Spinal cord (tissue), 10 donors: ENCODE data around the gene BMP7. TPM values are rescaled to one million over a fixed set of nuclear protein-coding genes. Genes with fewer than 3 reads are reported as not detected.

Source experiments
- DNase-seq, 6 donors: peaks; one replicate each; pipeline versions ENCODE4 v3.0.0 to v3.0.0-alpha.2; 2013 to 2015; ENCODE audit warnings: low spot score in 6 of 6, low read depth in 4 of 6
- H3K27ac ChIP-seq: one replicate; pipeline ENCODE4 v1.5.1; 2013; ENCODE audit warnings: low read depth, low read length, control low read depth
- H3K27me3 ChIP-seq: one replicate; pipeline ENCODE4 v1.6.1; 2013; ENCODE audit warnings: low read length; ENCODE audit not compliant: control insufficient read depth, insufficient read depth
- H3K36me3 ChIP-seq: one replicate; pipeline ENCODE4 v1.6.1; 2013; ENCODE audit warnings: low read length; ENCODE audit not compliant: control insufficient read depth, insufficient read depth
- H3K4me1 ChIP-seq: one replicate; pipeline ENCODE4 v1.6.1; 2013; ENCODE audit warnings: low read length; ENCODE audit not compliant: control insufficient read depth, insufficient read depth
- H3K4me3 ChIP-seq: one replicate; pipeline ENCODE4 v1.5.1; 2013; ENCODE audit warnings: low read depth, low read length, control low read depth
- H3K9me3 ChIP-seq: one replicate; pipeline ENCODE4 v1.6.1; 2013; ENCODE audit warnings: low read length; ENCODE audit not compliant: control insufficient read depth, insufficient read depth
- WGBS: methylation state at CpG from one replicate; pipeline ENCODE4 v1.1.5; 2013; ENCODE audit warnings: missing lambda C conversion rate; ENCODE audit not compliant: insufficient coverage; 5-methylcytosine and 5-hydroxymethylcytosine counted together
- polyA plus RNA-seq, 2 donors: library from polyadenylated mRNA; unstranded; fragments of 120-200 nt; gene quantifications; one replicate each; pipeline ENCODE4 v1.2.1, GENCODE V29; 2013; ENCODE audit not compliant: insufficient read length in 2 of 2
- total RNA-seq, 2 donors: library from RNA; depleted of rRNA in 1 of 2; stranded (reverse); fragments of 120-200 nt in 1 of 2; fragments of >200 nt in 1 of 2; gene quantifications; one replicate each; pipeline versions ENCODE4 v1.2.3 to v1.2.4, GENCODE V29; 2013 to 2014
- donor health status: healthy.

Gene BMP7
- total and polyA plus RNA-seq, 4 donors = 25.4 to 67.9 (median 54.7) TPM

- H3K9me3 ChIP-seq = no peaks in the 10 kb centered on the region
- DNase-seq = no peak
- no peak overlapping the region for H3K4me3 ChIP-seq
- WGBS = 64% methylated on average over 8 of the region's 13 CpGs
- peaks cover 13% of the 10 kb centered on the region for H3K4me1 ChIP-seq
- H3K27me3 ChIP-seq = peaks cover 2% of the 10 kb centered on the region
- no peak overlapping the region for H3K27ac ChIP-seq
- no peaks in the 10 kb centered on the region for H3K36me3 ChIP-seq
Measured at GRCh38 chr20:57308451-57309271, 42.2 kb upstream of the BMP7 start.

- 87% methylated on average over 5 of the region's 5 CpGs for WGBS
- no peak for DNase-seq
- no peaks in the 10 kb centered on the region for H3K36me3 ChIP-seq
- no peak overlapping the region for H3K4me3 ChIP-seq
- no peaks in the 10 kb centered on the region for H3K9me3 ChIP-seq
- no peak overlapping the region for H3K27ac ChIP-seq
- peaks cover 2% of the 10 kb centered on the region for H3K27me3 ChIP-seq
- peaks cover 13% of the 10 kb centered on the region for H3K4me1 ChIP-seq
Measured at GRCh38 chr20:57306747-57307146, 40.3 kb upstream of the BMP7 start.

- no peak for DNase-seq
- Histone ChIP-seq H3K27ac (no peak overlapping the region), H3K36me3 (no peaks in the 10 kb centered on the region), H3K4me1 (no peaks in the 10 kb centered on the region), H3K4me3 (no peak overlapping the region), H3K9me3 (no peaks in the 10 kb centered on the region), H3K27me3 (no peaks in the 10 kb centered on the region)
- WGBS = 80% methylated on average over 14 of the region's 14 CpGs
Measured at GRCh38 chr20:57301026-57301425, 34.6 kb upstream of the BMP7 start.

GRCh38 chr20:57298457-57298856 is 32.0 kb upstream of the BMP7 start:
- Histone ChIP-seq H3K4me3 (no peak overlapping the region), H3K4me1 (no peaks in the 10 kb centered on the region), H3K27ac (no peak overlapping the region), H3K27me3 (no peaks in the 10 kb centered on the region), H3K9me3 (no peaks in the 10 kb centered on the region), H3K36me3 (no peaks in the 10 kb centered on the region)
- DNase-seq = no peak
- WGBS = 71% methylated on average over 1 of the region's 4 CpGs

GRCh38 chr20:57294550-57294949 is 28.1 kb upstream of the BMP7 start:
- DNase-seq = no peak
- WGBS = 63% methylated on average over 2 of the region's 3 CpGs
- Histone ChIP-seq H3K4me1 (peaks cover 28% of the 10 kb centered on the region), H3K4me3 (no peak overlapping the region), H3K27me3 (no peaks in the 10 kb centered on the region), H3K9me3 (no peaks in the 10 kb centered on the region), H3K27ac (no peak overlapping the region), H3K36me3 (no peaks in the 10 kb centered on the region)

GRCh38 chr20:57293995-57294394 is 27.6 kb upstream of the BMP7 start:
- 74% methylated on average over 3 of the region's 7 CpGs for WGBS
- Histone ChIP-seq H3K4me3 (no peak overlapping the region), H3K27ac (no peak overlapping the region), H3K27me3 (no peaks in the 10 kb centered on the region), H3K36me3 (no peaks in the 10 kb centered on the region), H3K4me1 (peaks cover 33% of the 10 kb centered on the region), H3K9me3 (no peaks in the 10 kb centered on the region)
- DNase-seq = no peak

- WGBS = no CpG with 5 or more reads among the region's 2 CpGs
- H3K4me3 ChIP-seq = no peak overlapping the region
- H3K27me3 ChIP-seq = no peaks in the 10 kb centered on the region
- no peaks in the 10 kb centered on the region for H3K9me3 ChIP-seq
- DNase-seq = no peak
- peaks cover 47% of the 10 kb centered on the region for H3K4me1 ChIP-seq
- H3K36me3 ChIP-seq = no peaks in the 10 kb centered on the region
- no peak overlapping the region for H3K27ac ChIP-seq
Measured at GRCh38 chr20:57292611-57293010, 26.2 kb upstream of the BMP7 start.

GRCh38 chr20:57291694-57292093 is 25.3 kb upstream of the BMP7 start:
- no peaks in the 10 kb centered on the region for H3K9me3 ChIP-seq
- no peaks in the 10 kb centered on the region for H3K27me3 ChIP-seq
- no peak for DNase-seq
- peaks cover 56% of the 10 kb centered on the region for H3K4me1 ChIP-seq
- H3K27ac ChIP-seq = no peak overlapping the region
- no peaks in the 10 kb centered on the region for H3K36me3 ChIP-seq
- no peak overlapping the region for H3K4me3 ChIP-seq
- 100% methylated on average over 3 of the region's 6 CpGs for WGBS

GRCh38 chr20:57291003-57291402 is 24.6 kb upstream of the BMP7 start:
- Histone ChIP-seq H3K4me3 (no peak overlapping the region), H3K9me3 (no peaks in the 10 kb centered on the region), H3K4me1 (peaks cover 59% of the 10 kb centered on the region), H3K27me3 (no peaks in the 10 kb centered on the region), H3K36me3 (no peaks in the 10 kb centered on the region), H3K27ac (no peak overlapping the region)
- no peak for DNase-seq
- WGBS = 88% methylated on average over 9 of the region's 10 CpGs

GRCh38 chr20:57290178-57290484 is 23.7 kb upstream of the BMP7 start:
- no peak for DNase-seq
- Histone ChIP-seq H3K9me3 (no peaks in the 10 kb centered on the region), H3K4me1 (peaks cover 64% of the 10 kb centered on the region), H3K27ac (peak overlapping the region; percentile 78), H3K27me3 (no peaks in the 10 kb centered on the region), H3K36me3 (no peaks in the 10 kb centered on the region), H3K4me3 (no peak overlapping the region)
- WGBS = 36% methylated on average over 5 of the region's 5 CpGs
